GM18520 (cell line): ENCODE data around the gene GTF2H4.
"Not testable (repeated sequence)": the region's sequence is repeated elsewhere in the genome, so short reads cannot be mapped to it uniquely, and the experiment has no call there.

Source experiments
- ATAC-seq: cut with Tn5 transposase; IDR thresholded peaks from one replicate; pipeline ENCODE4 v1.9.1; 2021; ENCODE audit not compliant: unreplicated experiment

The GTF2H4 gene

DNA sequence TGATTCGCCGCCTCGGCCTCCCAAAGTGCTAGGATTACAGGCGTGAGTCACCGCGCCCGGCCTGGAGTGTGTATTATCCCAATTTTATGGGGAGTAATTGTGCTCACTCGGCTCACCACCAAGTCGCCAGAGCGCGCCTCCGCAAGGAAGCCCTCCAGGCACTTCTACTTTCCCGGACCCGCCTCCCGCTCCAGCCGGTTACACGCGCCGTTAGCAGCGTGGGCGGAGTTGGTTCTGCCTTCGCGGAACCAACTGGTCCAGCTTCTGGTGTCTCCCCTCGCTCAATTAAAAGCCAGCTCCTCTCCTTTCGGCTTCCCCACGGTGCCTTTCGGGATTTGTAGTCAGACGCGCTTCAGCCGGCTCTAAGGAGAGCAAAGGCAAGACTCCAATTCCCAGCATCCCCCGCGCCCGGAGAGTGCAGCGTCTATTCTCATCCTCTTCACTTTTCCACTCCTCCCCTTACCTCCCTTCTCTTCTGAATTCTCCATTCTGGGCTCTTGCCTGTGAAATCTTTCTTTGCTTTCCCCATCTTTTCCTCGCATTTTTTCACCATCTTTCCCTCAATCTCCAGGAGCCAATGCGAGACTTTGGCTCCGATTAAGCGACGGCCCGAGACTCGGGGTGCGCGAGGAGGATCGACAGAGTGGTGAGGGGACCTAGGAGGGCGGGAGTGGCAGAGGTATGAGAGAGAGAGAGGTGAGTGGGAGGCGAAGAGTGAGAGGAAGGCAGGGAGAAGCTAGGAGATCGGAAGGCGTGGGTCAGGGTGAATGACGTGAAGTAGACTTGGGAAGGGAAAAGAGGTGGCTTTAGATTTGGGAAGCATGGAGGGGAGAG, at the start of gene GTF2H4:
Gene GTF2H4, plus strand, starts transcription at position 450 of the 834 bp plus-strand sequence.
- peak; percentile 94 for ATAC-seq

- not testable (repeated sequence) for ATAC-seq
Measured at GRCh38 chr6:30859726-30860125, 48.3 kb upstream of the GTF2H4 start.

DNA sequence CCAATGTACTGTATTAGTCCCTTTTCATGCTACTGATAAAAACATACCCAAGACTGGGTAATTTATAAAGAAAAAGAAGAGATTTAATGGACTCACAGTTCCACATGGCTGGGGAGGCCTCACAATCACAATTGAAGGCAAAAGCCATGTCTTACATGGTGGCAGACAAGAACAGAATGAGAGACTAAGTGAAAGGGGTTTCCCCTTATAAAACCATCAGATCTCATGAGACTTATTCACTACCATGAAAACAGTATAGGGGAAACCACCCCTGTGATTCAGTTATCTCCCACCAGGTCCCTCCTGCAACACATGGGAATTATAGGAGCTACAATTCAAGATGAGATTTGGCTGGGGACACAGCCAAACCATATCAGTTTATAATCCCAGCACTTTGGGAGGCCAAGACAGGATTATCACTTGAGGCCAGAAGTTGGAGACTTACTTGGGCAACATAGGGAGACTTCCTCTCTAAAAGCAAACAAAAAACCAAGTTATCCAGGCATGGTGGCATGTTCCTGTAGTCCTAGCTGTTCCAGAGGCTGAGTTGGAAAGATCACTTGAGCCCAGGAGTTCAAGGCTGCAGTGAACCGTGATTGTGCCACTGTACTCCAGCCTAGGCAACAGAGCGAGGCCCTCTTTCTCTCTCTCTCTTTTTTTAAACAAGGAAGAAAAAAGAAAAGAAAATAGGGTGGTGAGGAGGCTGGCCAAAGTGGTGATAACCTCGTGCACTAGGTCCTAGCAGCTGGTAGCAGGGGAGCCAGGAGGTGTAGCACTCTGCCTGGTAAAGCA, 46.6 kb upstream of the GTF2H4 start:
- ATAC-seq = no peak

DNA sequence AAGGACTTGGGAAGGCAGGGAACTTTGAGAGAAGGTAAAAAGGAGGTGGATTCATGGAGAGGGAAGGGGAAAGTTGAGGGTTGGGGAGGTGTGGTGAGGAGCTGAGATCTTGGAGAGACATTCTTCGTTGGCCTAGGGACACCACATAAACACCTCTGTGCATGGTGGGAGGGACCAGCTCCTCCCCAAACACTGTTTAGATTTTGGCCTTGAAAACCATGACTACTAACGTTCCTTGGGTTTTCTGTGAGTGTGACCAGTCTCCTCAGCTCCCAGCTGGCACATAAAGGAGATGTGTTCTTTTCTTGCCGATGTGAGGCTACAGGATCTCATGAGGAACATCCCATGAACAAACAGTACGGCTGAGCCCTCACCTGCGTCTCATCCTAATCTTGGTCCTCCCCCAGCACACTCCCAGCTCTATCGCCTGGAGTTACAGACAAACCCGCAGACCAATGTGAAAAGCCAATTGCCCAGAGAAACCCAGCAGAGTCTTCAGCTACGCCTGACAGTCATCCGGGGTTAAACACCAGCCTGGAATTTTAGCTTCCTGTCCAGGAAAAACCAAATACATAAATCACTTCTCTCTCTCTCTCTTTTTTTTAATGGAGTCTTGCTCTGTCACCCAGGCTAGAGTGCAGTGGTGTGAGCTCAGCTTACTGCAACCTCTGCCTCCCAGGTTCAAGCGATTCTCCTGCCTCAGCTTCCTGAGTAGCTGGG, 45.7 kb upstream of the GTF2H4 start:
- no peak for ATAC-seq

DNA sequence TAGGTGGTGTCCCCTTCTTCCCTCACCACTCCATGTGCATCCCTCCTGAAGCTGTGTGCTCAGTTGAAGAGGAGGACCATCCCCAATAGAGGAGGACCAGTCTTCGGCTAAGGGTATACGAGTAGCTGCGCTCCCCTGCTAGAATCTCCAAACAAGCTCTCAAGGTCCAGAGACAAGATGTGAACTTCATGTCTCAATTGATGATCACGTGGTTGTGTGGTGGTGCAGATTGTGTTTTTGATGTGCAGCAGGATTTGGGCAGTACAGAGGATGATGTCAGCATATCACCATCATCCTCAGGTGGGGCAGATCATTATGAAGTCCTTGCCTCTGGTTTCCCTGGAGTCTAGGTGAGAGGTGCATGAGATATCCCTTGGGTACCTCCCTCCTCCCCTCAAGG, 43.7 kb upstream of the GTF2H4 start:
- ATAC-seq = no peak

DNA sequence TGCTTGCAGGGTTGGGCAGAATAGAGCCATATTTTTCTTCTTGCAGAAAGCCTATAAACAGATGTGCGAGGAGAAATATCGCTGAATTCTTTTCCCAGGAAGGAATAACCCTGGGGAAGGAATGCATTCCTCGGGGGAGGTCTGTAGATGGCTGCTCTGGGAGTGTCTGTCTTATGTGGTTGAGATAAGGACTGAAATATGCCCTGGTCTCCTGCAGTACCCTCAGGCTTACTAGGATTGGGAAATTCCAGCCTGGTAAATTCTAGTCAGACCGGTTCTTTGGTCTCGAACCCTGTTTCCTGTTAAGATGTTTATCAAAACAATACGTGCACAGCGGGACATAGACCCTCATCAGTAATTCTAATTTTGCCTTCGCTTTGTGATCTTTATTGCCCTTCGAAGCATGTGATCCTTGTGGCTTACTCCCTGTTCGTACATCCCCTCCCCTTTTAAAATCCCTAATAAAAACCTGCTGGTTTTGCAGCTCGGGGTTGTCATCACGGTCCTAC, 38.7 kb upstream of the GTF2H4 start:
- ATAC-seq = not testable (repeated sequence)

DNA sequence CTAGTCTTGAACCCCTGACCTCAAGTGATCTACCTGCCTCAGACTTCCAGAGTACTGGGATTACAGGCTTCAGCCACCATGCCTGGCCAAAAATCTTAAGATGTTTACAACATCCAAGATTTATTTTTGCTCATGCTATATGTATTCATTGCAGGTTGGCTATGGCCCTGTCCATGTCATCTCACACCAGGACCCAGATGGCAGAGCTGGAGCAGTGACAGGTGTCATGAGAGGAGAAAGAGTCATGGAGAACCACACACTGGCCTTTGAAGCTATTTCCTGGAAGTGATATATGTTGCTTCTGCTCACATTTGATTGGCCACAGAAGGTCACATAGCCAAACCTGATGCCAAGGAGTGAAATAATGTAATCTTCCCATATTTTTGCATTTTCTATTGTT, 37.5 kb upstream of the GTF2H4 start:
- no peak for ATAC-seq

DNA sequence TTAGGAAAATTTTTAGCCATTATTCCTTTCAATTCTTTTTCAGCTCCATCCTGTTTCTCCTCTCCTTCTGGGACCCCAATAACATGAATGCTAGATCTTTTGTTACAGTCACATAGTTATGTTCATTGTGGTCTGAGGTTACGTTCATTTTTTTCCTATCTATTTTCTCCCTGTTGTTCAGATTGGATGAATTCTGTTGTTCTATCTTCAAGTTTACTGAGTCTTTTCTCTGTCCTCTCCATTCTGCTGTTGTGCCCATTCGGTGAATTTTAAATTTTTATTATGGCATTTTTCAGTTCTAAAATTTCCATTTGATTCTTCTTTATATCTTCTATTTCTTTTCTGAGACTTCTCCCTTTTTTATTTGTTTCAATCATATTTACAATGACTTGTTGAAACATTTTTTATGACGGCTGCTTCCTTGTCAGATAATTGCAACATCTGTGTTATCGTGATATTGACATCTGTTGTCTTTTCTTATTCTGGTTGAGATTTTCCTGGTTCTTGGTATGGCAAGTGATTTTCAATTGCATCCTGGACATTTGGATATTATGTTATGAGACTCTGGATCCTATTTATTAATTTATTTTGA, 36.3 kb upstream of the GTF2H4 start:
- no peak for ATAC-seq

DNA sequence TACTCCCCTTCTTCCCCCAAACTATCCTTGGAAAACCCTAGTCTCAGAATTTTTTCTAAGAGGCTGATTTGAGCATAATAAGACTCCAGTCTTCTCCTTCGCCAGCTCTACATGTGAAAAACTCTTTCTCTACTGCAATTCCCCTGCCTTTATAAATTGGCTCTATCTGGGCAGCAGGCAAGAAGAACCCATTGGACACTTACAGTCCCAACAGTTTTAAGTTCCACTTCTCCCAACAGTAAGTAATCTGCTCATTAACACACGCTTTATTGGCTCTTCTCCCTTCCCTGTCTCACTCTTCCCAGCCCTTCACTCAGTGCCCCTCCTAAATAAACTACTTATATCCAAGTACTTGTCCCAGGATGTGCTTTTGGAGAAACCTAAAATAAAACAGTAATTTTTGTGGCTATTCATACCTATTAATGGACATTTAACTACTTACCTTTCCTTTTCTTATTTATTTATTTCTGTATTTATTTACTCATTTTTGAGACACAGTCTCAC, 34.8 kb upstream of the GTF2H4 start:
- no peak for ATAC-seq

- ATAC-seq = not testable (repeated sequence)
Measured at GRCh38 chr6:30873795-30874194, 34.2 kb upstream of the GTF2H4 start.

- ATAC-seq = no peak
Measured at GRCh38 chr6:30875244-30876038, 32.6 kb upstream of the GTF2H4 start.

DNA sequence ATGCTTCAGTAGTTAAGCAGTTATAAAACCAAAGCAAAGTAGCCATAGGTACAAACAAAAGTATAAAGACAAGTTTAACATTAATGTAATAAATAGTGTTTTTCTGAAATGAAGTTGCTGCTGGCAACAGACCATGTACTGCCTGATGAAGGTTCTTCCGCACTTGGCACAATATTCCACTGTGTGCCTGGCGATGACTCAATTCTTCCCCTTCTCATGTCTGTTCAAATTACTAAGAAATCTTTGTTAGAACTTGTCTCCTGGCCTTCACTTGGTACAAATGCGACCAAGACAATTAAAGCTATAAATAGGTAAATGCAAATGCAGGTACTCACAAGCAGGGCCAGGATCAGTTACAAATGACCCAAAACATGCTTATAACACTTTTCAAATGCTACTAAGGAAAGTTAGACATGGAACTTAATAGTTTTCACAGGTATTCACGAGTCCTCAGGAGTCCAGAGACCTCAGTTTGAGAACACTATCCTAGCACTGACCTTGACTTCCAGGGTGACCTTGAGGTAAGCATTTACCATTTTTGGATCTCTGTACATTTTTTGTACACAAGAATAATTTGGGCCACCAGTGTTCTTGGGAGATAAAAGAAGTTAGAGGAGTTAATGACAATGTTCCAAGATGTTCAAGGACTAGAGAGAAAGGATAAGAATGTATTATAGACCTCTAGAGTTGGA, 31.8 kb upstream of the GTF2H4 start:
- no peak for ATAC-seq

DNA sequence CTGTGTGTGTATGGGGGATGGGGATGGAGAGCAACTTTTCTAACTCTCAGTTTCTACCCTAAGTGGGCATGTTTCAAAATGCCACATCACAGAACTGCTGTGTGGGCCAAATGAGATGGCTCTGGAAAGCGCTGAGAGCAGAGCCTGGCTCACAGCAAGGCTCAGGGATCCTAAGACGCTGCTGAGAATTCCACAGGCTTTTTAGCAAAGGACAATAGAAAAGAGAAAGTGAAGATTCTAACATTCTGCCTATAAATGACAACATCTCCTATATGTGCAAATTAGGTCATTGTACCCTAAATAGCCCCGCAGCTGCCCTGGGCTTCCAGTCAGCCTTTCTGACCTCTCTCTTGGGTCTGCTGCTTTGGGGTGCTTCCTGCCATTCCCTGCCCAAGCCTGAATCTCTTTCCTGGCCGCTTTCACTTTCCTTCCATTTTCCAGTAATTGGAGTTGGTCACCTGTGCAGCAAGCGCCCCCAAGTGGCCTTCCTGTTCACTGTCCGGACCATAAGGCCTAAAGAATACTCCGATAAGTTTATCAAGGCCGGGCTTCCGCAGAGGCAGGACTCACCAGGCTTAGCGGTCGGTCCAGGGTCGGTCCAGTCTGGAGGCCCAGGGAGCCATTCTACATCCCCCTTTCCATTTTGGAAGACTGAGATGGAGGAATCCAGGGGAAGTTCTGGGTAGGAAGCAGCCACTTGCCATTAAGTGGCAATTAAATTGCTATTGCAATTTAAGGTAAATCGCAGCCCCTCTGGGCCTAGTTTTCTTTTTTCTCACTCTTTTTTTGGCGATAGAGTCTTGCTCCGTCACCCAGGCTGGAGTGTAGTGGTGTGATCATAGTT, 30.4 kb upstream of the GTF2H4 start:
- no peak for ATAC-seq

- no peak for ATAC-seq
Measured at GRCh38 chr6:30879684-30880427, 28.2 kb upstream of the GTF2H4 start.

DNA sequence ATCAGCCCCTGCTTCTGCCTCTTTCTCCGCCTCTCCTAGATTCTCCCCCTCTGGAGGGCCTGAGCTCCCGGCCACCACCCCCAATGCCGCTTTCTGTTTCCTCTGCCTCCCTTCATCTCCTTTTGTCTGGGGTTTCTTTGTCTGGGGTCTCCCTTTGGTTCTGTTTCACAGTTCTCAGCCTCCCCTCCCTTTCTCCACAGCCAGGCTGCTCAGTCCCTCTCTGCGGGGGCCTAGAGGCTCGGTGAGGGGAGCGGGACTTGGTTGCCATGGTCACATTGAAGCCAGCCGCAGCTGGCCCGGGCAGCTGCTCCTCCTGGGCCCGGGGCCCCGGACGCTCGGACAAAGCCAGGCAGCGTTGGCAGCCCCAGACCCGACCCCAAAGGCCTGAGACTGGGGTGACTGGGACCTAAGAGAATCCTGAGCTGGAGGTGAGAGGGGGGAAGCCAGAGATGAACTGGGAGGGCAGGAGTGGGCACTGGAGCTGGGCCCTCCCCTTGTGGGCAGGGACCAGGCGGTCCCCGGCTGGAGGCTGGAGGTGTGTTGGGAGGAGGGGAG, 27.2 kb upstream of the GTF2H4 start:
- no peak for ATAC-seq

GRCh38 chr6:30881392-30882203, 26.4 kb upstream of the GTF2H4 start:
- ATAC-seq = no peak
